GM18909 (cell line): Measurements from ENCODE around the gene AGFG2.

Experiments used
- ATAC-seq: cut with Tn5 transposase; IDR thresholded peaks from one replicate; pipeline ENCODE4 v1.9.1; 2021; ENCODE audit warnings: mild to moderate bottlenecking; ENCODE audit not compliant: unreplicated experiment, poor library complexity

AGFG2 gene

DNA sequence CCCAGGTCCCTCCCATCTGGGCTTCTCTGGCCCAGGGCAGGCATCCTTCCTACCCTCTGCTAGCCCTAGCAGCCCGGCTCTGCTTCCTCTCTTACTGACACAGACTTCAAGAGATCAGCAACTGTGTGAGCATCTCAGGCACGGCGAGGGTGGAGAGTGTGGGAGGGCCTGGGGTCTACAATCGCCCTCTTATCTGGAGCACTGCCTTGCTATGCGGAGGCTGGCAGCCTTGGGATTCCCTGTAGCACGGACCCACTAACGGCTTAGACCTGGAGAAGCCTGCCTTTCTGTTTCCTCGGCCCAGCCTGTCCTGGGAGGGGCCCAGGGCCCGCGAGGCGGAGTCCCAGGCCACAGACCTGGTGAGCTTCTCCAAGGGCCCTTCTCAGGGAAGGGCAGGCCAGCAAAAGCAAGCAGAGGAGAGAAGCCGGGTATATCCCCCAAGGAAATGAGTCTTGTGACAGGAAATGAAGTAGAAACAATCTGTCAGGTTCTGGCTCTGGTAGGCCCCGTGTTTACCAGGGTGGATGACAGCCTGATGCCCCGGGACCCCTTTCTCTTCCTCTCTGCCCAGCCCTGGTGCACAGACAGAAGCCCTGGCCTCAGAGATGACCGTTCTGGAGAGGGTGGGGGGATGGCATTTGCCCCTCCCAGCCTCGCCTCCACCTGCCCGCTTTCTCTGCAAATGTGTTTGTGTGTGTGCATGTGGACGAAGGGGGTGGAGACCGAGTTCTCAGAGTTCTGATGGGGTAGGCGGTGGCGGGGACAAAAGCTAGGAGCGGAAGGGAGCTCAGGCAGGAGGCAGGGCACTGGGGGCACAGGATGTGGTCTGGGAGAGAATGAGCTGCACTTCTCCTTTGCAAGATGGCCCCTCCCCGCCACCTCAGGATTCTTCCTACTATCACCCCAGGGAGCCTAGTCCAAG is 44.4 kb downstream of the AGFG2 start:
- no peak for ATAC-seq

DNA sequence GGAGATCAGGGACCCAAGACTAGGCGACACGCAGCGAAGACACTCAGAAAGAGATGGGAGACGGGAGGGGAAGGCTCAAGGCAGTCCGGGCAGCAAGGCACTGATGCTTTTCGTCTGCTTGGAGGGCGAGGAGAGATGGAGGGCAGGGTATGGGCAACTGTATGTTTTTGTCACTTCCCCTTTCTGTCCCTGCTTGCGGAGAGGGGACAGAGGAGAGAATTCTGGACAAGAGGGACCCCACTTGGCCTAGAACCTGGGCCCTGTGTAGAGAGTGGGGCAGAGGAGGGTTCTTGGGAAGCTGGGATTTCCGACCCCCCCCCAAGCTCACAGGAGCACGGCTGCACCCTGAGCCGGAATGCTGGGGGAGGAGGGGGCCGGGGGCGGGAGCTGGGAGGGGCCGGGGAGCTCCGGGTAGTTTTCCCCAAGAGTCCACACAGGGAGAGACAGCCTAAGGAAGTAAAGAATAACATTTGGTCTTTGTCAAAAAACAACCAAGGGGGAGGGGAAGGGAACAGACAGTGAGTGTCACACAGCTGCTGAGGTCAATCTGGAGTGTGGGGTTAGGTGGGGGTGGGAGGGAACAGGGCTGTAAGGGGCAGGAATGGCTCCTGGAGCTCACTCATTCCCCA is 45.2 kb downstream of the AGFG2 start:
- ATAC-seq, result no peak

DNA sequence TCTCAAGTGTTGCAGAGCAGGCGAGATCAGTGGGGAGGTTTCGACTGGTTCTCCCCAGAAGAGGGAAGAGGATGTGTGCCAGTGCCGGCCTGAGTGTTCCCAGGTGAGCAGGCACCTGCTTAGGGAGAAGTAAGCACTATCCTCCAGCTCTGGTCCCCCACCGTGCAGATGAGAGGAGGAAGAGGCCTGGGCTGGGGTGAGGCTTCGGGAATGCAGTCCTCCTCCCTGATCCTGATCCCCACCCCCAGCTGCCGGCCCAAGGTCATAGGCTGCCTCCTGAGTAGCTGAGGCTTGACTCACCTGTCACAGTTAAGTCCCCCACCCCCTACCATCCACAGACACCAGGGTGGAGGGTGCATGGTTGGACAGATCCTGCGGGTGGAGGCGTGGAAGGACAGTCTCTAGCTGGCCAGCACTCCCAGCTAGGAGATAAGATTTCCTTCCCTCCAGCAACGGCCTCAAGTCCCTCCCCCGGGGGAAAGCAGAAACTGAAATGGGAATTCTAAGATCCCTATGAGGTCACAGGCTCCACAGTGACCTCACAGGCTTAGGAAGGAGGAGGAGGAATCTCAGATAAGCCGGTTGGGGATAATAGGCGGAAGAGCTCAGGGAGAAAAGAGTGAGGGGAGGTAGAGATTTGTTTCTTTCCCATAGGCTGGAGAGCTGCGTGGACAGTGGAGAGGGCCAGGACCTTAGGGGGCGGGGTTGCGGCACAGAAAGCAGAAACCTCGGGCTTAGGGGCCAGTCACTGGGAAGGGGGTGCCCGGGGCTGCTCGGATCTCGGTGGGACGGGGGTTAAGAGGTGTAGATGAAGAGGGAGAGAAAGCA is 45.9 kb downstream of the AGFG2 start:
- ATAC-seq, result no peak

DNA sequence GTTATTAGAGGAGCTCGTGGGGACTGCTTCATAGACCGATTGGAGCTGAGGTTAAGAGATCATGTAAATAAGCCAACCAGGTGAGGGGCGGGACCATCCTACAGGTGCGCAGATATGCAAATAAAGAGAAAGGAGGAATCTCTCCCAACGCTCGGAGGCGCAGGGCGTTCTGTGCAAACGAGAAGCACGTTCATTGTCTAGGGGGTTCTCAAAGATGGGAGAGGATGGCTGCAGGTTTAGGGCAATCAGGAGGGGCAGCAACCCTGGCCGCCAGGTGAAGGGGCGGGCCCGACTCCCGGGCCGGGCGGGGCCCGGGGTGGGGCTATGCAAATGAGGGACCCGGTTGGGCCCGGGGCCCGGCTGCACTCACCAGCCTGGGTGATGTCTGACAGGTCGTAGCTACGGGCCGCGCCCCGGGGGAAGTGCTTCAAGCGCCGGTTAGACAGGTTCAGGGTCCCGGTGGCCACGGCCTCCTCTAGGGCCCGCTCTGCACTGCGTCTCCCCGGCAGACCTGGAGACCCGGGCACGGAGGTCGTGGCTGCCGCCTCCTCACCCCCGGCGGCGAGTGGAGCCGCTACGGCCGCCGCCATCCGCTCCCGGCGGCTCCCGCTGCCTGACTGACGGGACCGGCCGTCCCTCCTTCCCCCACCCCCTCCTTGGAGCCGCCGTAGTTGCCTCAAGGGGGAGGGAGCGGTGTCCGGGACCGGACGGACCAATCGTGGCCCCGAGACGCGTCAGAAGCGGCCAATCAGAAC is 46.7 kb downstream of the AGFG2 start, which contains the start of gene LRCH4:
Gene LRCH4 (minus strand): TSS at position 619 of the 755 bp plus-strand sequence. CDS start 29 bp downstream, at position 590.
- ATAC-seq, result peak; percentile 24

DNA sequence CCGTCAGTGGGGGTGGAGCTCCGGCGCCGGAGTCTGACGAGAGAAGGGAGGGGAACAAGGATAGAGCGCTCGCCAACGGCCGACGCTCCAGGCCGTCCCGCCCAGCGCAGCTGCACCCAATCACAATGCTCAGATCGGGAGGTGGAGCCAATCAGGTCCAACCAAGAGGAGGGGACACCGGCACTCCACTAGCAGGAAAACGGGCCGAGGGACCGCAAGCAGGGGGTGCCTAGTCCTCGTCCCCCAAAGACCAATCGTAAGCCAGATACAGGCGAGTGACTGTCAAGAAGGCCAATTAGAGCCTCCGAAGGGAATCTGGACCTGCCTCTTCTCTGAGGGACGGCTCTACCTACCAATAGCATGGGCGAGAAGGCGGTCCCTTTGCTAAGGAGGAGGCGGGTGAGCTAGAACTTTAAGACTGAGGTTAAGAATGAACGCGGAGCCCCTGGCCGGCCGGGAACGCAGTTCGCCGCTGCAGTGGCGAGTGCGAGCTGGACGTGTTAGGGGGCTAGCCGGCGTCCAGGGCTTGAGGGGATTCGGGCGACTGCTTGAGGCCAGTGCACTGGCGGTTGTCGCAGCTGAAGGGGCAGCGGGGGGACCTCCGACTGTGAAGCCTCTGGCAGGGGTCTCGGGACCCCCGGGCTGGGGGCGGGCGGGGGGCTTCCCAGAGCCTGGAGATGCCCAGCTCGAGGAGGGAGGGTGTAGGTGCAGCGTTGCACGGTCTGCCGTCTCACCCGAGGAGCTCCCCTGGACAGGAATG is 47.4 kb downstream of the AGFG2 start, which contains the start of gene FBXO24:
Gene FBXO24 (plus strand): TSS at position 63 of the 760 bp plus-strand sequence. CDS start 298 bp downstream, at position 361.
- ATAC-seq, result peak; percentile 88

DNA sequence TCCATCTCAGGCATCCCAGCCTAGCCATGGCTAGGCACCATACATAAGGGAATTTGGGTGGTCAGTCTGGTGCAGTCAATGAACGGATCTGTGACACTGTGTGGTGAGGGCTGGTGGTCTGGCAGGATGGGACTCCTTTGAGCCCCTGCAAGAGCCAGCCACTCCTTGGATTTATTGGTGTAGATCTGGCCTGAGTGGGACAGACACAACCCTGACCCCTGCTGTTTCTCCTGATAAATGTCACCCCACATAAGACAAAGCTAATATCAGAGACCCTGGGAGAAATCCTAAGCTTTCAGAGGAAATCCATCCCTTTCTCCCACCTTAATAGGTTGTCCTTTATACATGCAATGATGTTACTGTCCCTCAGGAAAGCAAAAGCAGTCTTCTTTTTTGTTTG is 49.4 kb downstream of the AGFG2 start:
- ATAC-seq, result no peak

DNA sequence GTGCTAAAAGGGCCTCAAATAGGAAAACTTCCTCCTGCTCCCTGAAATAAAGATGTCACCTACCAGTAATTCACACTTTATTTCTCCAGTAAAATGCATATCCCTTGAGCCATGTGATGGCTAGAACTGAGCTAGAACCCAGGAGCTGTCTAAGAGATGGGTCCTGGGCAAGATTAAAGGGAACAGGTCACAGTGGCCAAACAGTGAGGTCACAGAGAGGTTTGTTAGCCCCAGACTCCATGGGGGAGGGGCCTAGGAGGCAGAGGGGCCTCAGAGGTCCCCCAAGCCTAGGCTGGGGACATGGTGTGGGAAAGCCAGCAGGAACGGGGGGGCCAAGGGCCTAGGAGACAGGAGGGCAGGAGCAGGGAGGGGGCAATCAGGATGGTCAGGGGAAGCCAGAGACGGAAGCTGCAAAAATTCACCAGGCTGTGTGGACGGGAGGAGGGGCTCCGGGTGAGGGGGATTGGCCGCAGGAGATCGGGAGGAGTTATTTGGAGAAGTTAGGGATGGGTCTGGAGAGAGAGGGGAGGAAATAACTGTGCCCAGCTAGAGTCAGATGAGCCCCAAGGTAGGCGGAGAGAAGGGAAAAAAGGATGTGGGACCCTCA is 50.4 kb downstream of the AGFG2 start:
- ATAC-seq, result no peak

DNA sequence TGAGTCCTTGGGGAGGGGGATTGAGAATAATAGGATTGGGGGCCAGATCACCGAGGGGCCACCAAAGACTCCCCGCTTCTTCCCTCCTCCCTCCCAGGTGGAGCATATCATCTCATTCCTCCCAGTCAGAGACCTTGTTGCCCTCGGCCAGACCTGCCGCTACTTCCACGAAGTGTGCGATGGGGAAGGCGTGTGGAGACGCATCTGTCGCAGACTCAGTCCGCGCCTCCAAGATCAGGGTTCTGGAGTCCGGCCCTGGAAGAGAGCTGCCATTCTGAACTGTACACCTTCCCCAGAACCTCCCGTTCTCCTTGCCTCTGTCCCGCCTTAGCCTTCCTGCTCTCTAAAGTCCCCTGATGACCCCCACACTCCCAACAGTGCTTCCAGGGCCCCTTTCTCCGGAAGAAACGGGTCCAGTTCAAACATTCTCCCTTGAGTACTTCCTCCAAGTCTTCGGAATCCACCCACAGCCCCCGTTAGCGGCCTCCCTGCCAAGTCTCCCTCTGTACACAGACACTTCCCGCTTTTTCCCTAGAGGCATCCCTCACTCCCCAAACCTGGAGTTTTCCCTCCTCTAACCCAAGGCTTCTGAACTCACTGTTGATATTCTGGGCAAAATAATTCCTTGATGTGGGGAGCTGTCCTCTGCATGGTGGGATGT is 51.2 kb downstream of the AGFG2 start:
- no peak for ATAC-seq

DNA sequence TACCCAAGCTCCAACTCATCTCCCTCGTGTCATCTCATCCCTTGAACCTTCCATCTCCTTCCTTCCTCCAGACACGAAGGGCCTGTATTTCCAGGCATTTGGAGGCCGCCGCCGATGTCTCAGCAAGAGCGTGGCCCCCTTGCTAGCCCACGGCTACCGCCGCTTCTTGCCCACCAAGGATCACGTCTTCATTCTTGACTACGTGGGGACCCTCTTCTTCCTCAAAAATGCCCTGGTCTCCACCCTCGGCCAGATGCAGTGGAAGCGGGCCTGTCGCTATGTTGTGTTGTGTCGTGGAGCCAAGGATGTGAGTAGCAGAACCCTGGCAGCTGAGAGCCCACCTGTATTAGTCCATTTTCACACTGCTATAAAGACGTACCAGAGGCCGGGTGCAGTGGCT is 52.6 kb downstream of the AGFG2 start:
- ATAC-seq, result no peak

DNA sequence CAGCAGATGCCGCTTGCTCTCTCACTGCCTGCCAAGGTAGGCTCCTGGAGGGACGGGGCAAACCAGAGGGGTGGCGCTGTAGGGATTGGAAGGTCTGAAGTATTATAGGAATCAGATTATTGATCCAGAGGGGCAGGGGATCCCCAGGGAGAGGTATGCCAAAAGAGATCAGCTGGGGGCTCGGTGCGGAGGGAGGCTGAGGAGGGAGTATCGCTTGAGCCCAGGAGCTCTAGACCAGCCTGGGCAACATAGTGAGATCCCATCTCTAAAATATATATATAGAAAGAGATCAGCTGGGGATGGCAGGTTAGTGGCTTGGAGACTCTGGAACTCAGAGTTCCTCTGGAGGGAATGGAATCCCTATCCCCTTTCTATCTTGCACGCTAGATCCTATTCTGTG is 56.2 kb downstream of the AGFG2 start:
- no peak for ATAC-seq

DNA sequence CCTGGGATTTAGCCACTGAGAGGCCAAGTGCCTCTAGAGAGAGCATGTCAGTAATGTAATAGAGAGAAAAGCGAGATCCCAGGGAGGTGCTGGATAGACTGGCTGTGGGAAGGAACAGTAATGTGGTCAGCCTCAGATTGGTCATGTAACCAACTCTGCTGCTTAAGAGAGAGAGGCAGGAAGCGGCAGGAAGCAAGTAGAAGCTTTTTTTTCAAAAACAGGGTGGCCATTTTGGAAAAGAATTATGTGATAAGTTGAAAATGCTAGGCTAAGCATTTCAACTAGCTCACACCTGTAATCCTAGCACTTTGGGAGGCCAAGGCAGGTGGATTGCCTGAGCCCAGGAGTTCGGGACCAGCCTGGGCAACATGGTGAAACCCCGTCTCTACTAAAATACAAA is 59.4 kb downstream of the AGFG2 start:
- ATAC-seq, result no peak

DNA sequence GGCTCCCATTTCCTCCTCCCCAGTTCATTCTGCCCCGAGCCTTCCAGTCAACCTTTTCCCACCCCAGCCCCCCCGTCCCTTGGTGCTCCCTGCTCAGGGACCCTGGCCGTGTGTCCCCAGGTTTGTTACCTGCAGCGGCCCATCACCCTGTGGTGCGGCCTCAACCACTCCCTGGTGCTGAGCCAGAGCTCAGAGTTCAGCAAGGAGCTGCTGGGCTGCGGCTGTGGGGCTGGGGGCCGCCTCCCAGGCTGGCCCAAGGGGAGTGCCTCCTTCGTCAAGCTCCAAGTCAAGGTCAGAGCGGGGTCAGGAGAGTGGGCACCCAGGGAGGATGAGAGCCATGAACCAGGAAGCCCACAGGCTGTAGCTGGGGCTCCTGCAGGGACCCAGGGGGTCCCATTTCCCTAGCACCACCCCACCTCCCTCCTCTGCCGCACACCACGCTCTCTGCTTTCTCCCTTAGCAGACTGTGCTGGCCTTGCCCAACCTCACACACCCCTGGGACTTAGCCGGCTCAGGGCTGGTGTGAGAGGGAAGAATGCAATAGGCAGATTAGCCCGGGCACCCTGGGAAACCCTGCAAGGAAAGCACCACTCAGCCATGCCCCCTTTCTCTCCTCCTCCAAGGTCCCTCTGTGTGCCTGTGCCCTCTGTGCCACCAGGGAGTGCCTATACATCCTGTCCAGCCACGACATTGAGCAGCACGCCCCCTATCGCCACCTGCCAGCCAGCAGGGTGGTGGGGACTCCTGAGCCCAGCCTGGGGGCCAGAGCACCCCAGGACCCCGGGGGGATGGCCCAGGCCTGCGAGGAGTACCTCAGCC is 61.1 kb downstream of the AGFG2 start:
- no peak for ATAC-seq

DNA sequence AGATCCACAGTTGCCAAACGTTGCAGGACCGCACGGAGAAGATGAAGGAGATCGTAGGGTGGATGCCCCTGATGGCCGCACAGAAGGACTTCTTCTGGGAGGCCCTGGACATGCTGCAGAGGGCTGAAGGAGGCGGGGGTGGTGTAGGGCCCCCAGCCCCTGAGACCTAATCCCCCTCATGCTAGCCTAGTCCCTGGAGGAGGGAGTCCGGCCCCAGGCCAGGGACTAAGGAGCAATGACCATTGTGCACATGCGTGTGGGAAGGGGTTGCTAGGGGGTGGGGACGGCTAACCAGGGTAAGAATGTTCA is 61.7 kb downstream of the AGFG2 start:
- no peak for ATAC-seq

DNA sequence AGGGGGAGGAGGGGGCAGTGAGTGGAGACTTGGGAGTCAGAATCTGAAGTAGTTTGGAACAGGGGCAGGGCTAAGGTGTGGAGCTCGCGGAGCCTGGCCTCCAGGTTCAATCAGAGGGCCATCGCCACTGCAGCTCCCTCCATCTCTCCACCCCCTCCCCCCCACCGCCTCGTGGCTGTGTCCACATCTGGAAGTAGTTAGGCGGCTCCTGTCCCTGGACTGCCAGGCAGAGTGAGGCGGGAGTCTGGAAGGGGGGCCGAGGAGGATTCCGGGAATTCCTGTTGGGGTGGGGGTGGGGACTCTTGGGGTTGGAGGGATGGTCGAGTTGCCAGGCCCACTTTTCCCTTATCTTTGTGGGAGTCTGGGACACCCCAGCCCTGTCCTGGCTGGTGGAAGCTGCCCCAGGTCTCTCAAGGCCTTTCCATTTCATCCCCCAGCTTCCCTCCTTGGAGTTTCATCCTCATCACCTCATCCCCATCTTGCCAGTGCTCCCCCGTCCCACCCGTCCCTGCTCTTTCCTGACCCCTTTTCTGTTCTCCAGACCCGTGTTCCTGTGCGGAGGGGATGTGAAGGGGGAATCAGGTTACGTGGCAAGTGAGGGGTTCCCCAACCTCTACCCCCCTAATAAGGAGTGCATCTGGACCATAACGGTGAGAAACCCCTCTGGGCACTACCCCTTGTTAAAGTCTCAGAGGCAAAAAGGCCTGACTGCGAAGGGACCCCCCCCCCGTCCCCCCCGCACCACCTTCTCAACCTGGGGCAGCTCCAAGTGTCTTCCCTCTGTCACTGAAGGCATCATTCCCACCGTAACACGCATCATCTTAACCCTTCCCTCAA is 64.1 kb downstream of the AGFG2 start:
- no peak for ATAC-seq

DNA sequence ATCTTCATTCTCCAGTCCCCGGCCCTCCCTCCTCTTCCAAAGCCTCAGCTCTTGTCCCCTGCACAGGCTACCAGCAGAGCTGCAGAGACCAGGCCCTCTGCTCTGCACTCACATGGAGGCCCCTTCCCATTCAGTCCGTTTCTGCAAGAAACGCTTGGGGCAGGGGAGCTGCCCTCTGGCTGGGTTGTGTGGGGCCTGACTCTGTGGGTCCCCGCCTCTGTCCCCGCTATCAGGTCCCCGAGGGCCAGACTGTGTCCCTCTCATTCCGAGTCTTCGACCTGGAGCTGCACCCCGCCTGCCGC is 64.7 kb downstream of the AGFG2 start:
- ATAC-seq, result no peak

DNA sequence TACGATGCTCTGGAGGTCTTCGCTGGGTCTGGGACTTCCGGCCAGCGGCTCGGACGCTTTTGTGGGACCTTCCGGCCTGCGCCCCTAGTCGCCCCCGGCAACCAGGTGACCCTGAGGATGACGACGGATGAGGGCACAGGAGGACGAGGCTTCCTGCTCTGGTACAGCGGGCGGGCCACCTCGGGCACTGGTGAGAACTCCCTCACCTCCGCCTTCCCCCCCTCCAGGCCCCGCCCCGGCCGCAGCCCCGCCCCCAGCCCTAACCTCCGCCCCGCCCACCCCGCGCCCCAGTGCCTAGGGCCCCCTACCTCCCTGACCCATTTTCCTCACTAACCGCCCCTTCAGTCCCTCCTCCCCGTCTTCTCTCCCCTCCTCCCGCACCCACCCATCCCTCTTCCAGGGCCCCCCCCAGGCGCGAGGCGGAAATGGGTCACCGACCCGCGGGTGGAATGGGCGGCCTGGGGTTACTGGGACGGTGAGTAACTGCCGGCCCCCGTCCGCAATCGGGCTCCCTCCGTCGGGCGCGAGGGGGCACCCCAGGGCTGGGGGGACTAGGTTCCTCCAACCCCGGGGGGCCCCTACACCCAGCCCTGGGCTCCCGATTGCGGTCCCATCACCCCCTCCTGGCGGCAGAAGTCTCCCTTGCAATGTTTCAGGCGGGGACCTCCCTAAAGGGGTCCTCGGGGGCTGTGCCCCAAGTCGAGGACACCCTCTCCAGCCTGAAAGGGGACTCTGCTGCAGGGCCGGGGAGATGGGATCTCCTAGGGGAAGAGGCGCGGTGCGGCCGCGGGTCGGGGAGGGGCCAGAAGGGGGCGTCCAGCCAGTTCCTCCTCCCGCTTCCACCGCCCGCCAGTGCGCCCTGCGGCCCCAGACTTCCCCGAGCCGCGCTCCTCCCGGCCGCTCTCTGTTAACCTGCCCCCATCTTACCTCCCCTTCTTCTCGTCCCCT is 65.3 kb downstream of the AGFG2 start:
- peak; percentile 69 for ATAC-seq
